Measurements from ENCODE around the gene PEAK1.
"Not testable (repeated sequence)": the region's sequence is repeated elsewhere in the genome, so short reads cannot be mapped to it uniquely, and the experiment has no call there.

PEAK1 gene

GRCh38 chr15:77420610-77421369 is 886 bp upstream of the PEAK1 start, which contains the start of gene HMG20A:
TSS of gene HMG20A (plus strand) at chr15:77420888. CDS start at chr15:77458408, 37,520 bp downstream.
- DNase-seq, result peak; percentile 83

- peak; percentile 77 for DNase-seq
Observed at GRCh38 chr15:77418966-77419835, 703 bp downstream of the PEAK1 start.

GRCh38 chr15:77418391-77418965 is 1.4 kb downstream of the PEAK1 start:
- DNase-seq, result no peak

- no peak for DNase-seq
Observed at GRCh38 chr15:77417602-77418001, 2.3 kb downstream of the PEAK1 start.

- no peak for DNase-seq
Observed at GRCh38 chr15:77416954-77417353, 3.0 kb downstream of the PEAK1 start.

GRCh38 chr15:77416148-77416455 is 3.8 kb downstream of the PEAK1 start:
- no peak for DNase-seq

GRCh38 chr15:77415450-77416147 is 4.3 kb downstream of the PEAK1 start:
- DNase-seq, result no peak

- no peak for DNase-seq
Observed at GRCh38 chr15:77414789-77415442, 5.0 kb downstream of the PEAK1 start.

- DNase-seq, result no peak
Observed at GRCh38 chr15:77413699-77414349, 6.1 kb downstream of the PEAK1 start.

- DNase-seq, result no peak
Observed at GRCh38 chr15:77412972-77413698, 6.8 kb downstream of the PEAK1 start.

GRCh38 chr15:77411619-77411976 is 8.3 kb downstream of the PEAK1 start:
- DNase-seq, result no peak

GRCh38 chr15:77410701-77411618 is 8.9 kb downstream of the PEAK1 start:
- DNase-seq, result no peak

GRCh38 chr15:77410157-77410500 is 9.8 kb downstream of the PEAK1 start:
- DNase-seq, result not testable (repeated sequence)

- DNase-seq, result no peak
Observed at GRCh38 chr15:77409259-77410156, 10.4 kb downstream of the PEAK1 start.

- no peak for DNase-seq
Observed at GRCh38 chr15:77406846-77407245, 13.1 kb downstream of the PEAK1 start.

GRCh38 chr15:77406173-77406759 is 13.6 kb downstream of the PEAK1 start:
- DNase-seq, result not testable (repeated sequence)

GRCh38 chr15:77402740-77403379 is 17.0 kb downstream of the PEAK1 start:
- DNase-seq, result no peak

GRCh38 chr15:77400258-77400657 is 19.6 kb downstream of the PEAK1 start:
- no peak for DNase-seq

All from activated CD8-positive, alpha-beta memory T cell treated with anti-CD3 and anti-CD28 coated beads, Interleukin-2, amount 50 U/mL, for 48 hours (primary cell).